ENCODE measurements around the gene MGAT5.

The MGAT5 gene

DNA sequence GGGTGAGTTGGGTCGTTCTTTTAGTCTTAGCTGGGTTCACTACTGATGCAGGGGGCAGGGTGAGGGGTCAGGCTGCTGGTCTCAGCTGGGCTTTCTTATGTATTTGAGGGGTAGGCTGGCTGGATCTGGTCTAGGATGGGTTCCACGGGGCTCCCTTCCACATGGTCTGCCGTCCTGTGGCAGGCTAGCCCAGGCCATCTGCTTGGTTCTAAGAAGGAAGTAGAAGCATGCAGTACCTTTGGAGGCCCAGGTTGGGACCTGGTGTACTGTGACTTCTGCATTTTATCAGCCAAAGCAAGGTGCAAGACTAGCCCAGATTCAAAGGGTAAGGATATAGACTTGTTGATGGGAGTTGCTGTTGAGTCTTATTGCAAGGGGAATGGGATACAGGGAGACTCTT lies 35.5 kb upstream of the MGAT5 start:
- no peak for TF ChIP-seq CSDC2 (CRISPR knock-in tag; IDR thresholded peaks at IDR 0.05)
- TF ChIP-seq ZNF70 (CRISPR knock-in tag; IDR thresholded peaks at IDR 0.05), result no peak
- no peak for TF ChIP-seq PPARA (CRISPR knock-in tag; IDR thresholded peaks at IDR 0.05; ENCODE audit: borderline replicate concordance)
- TF ChIP-seq CSRNP3 (CRISPR knock-in tag; IDR thresholded peaks at IDR 0.05), result no peak
- no peak for TF ChIP-seq POU6F1 (CRISPR knock-in tag; IDR thresholded peaks at IDR 0.05; ENCODE audit: borderline replicate concordance, low read depth)
- TF ChIP-seq SNAI2 (CRISPR knock-in tag; IDR thresholded peaks at IDR 0.05), result no peak
- no peak for TF ChIP-seq ZC3H10 (CRISPR knock-in tag; IDR thresholded peaks at IDR 0.05)
- no peak for TF ChIP-seq RARB (CRISPR knock-in tag; IDR thresholded peaks at IDR 0.05)
- TF ChIP-seq ZNF565 (CRISPR knock-in tag; conservative IDR thresholded peaks at IDR 0.05; ENCODE audit: low read depth), result no peak
- no peak for ATAC-seq

GRCh38 chr2:134218930-134219658 lies 34.8 kb upstream of the MGAT5 start:
- no peak for TF ChIP-seq POU6F1 (CRISPR knock-in tag; IDR thresholded peaks at IDR 0.05; ENCODE audit: borderline replicate concordance, low read depth)
- no peak for TF ChIP-seq TOX (CRISPR knock-in tag; IDR thresholded peaks at IDR 0.05; ENCODE audit: borderline replicate concordance)
- TF ChIP-seq GLIS3 (CRISPR knock-in tag; IDR thresholded peaks at IDR 0.05), result no peak
- TF ChIP-seq TCF4 (CRISPR knock-in tag; IDR thresholded peaks at IDR 0.05; ENCODE audit: borderline replicate concordance), result no peak
- TF ChIP-seq OSR1 (CRISPR knock-in tag; IDR thresholded peaks at IDR 0.05), result no peak
- TF ChIP-seq ZNF8 (CRISPR knock-in tag; IDR thresholded peaks at IDR 0.05), result no peak
- no peak for TF ChIP-seq ZC3H10 (CRISPR knock-in tag; IDR thresholded peaks at IDR 0.05)
- TF ChIP-seq, protein P1, sequence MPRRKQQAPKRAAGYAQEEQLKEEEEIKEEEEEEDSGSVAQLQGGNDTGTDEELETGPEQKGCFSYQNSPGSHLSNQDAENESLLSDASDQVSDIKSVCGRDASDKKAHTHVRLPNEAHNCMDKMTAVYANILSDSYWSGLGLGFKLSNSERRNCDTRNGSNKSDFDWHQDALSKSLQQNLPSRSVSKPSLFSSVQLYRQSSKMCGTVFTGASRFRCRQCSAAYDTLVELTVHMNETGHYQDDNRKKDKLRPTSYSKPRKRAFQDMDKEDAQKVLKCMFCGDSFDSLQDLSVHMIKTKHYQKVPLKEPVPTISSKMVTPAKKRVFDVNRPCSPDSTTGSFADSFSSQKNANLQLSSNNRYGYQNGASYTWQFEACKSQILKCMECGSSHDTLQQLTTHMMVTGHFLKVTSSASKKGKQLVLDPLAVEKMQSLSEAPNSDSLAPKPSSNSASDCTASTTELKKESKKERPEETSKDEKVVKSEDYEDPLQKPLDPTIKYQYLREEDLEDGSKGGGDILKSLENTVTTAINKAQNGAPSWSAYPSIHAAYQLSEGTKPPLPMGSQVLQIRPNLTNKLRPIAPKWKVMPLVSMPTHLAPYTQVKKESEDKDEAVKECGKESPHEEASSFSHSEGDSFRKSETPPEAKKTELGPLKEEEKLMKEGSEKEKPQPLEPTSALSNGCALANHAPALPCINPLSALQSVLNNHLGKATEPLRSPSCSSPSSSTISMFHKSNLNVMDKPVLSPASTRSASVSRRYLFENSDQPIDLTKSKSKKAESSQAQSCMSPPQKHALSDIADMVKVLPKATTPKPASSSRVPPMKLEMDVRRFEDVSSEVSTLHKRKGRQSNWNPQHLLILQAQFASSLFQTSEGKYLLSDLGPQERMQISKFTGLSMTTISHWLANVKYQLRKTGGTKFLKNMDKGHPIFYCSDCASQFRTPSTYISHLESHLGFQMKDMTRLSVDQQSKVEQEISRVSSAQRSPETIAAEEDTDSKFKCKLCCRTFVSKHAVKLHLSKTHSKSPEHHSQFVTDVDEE (CRISPR knock-in tag; IDR thresholded peaks at IDR 0.05), result no peak
- no peak for TF ChIP-seq ARNTL (CRISPR knock-in tag; IDR thresholded peaks at IDR 0.05; ENCODE audit: borderline replicate concordance, low read depth)
- no peak for TF ChIP-seq PPARA (CRISPR knock-in tag; IDR thresholded peaks at IDR 0.05; ENCODE audit: borderline replicate concordance)
- TF ChIP-seq PATZ1 (CRISPR knock-in tag; IDR thresholded peaks at IDR 0.05; ENCODE audit: borderline replicate concordance), result no peak
- TF ChIP-seq, protein P2, sequence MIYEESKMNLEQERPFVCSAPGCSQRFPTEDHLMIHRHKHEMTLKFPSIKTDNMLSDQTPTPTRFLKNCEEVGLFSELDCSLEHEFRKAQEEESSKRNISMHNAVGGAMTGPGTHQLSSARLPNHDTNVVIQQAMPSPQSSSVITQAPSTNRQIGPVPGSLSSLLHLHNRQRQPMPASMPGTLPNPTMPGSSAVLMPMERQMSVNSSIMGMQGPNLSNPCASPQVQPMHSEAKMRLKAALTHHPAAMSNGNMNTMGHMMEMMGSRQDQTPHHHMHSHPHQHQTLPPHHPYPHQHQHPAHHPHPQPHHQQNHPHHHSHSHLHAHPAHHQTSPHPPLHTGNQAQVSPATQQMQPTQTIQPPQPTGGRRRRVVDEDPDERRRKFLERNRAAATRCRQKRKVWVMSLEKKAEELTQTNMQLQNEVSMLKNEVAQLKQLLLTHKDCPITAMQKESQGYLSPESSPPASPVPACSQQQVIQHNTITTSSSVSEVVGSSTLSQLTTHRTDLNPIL (CRISPR knock-in tag; IDR thresholded peaks at IDR 0.05; ENCODE audit: low read depth), result no peak
- no peak for TF ChIP-seq ESRRG (CRISPR knock-in tag; IDR thresholded peaks at IDR 0.05)

More at GRCh38 chr2:134218930-134219658, 34.8 kb upstream of the MGAT5 start:
- ATAC-seq, result no peak; the same call in 2 of the 3 replicates
